GM21390 (cell line): ENCODE results near the gene PLXDC1.

Source experiments
- ATAC-seq: cut with Tn5 transposase; IDR thresholded peaks from one replicate; pipeline ENCODE4 v1.9.1; 2021; ENCODE audit not compliant: unreplicated experiment

PLXDC1 gene

DNA sequence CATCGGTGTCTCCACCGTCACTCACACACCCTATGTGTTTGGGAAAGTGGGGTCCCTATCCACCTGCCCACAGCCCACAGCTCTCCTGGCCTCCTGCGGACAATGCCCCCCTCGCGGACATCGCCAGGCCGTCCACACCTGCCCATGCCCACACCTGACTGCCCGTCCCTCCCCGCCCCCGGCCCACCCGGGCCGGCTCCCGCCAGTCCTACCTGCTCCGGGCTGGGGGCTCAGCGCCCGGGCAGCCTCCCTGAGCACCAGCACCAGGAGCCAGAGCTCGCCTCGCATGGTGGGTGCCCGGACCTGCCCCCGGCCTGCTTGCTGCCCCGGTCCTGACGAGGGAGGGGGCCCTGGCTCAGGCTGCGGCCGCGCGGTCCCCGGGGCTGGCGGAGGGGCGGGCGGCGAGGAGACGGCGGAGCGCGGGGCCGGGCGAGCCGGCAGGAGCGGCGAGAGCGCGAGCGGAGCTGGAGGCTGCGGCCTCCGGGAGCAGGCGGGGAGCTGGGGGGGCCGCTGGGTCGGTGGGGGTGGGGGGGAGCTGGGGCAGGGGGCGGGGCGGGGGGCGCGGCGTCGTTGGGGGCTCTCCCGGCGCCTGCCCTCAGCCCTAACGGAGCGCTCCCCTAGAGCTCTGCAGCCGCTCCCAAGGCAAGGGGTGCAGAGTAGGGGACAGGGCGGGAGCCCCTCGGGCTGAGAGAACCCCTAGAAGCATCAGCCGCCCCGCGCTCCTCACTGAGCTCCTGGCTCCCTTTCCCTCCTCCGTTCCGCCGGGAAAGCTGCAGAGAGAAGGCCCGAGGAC lies at the start of gene PLXDC1:
Gene PLXDC1 (minus strand): TSS at position 488 of the 793 bp plus-strand sequence. CDS start 200 bp downstream, at position 288.
- no peak for ATAC-seq

GRCh38 chr17:39200957-39201510 lies 49.6 kb upstream of the PLXDC1 start:
- ATAC-seq: no peak

- peak; percentile 46 for ATAC-seq
Observed at GRCh38 chr17:39200070-39200879, 48.8 kb upstream of the PLXDC1 start, which contains the start of gene RPL19. Gene RPL19, plus strand, starts transcription at chr17:39200283. Its CDS starts 62 bp downstream, at chr17:39200345.

DNA sequence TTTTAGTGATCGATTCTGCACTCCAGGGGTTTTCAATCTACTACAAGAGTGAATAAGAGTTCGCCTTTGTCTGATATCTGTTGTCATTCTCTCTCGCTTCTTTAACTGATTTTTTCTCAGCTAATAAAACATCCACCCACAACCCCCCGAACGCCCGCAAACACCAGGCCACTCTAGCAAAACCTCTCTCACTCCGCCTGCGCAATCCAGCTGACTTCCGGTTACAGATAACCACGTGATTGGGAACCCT lies 48.3 kb upstream of the PLXDC1 start:
- peak; percentile 53 for ATAC-seq

DNA sequence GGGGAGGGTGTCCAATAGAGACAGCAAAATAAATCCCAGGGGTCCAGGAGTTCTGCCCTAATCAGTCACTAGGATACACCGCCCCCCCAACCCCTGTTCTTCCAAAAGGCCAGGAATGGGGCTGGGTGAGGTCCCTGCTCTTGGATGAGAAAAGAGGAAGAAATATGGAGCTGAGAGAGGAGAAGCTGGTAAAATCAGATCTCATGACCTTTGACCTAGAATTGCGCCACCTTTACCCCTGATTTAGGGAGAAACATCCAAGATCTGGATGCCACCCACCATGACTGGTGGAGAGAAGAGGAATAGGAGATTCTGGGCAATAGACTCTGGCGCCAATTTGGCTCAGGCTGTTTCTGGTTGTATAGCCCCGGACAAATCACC lies 46.7 kb upstream of the PLXDC1 start:
- no peak for ATAC-seq

- ATAC-seq: no peak
Observed at GRCh38 chr17:39197380-39198185, 46.1 kb upstream of the PLXDC1 start, which contains the start of gene CACNB1. Gene CACNB1, minus strand, starts transcription at chr17:39197669. Its CDS starts 174 bp downstream, at chr17:39197495.

DNA sequence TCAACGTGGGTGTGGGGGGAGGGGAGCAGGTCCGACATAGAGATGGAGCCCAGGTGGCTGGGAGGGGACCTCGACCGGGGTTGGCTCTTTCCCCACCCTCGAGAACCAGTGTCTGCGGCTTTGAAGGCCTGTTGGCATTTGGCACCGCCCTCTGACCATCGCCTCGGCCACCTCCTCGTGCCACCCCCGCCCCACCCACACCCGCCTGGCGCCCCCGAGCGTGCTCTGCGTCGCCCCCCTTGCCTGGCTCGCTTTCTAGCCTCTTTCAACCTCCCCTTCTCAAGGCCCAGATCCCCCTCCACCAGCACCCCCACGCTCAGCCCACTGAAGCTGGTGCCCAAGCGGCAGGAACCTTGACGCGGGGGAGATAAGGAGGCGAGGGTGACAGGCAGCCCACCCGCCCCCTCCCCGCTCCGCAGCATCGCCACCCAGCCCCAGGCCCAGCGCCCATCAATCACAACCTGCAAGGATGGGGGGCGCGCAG lies 45.4 kb upstream of the PLXDC1 start:
- ATAC-seq: no peak

DNA sequence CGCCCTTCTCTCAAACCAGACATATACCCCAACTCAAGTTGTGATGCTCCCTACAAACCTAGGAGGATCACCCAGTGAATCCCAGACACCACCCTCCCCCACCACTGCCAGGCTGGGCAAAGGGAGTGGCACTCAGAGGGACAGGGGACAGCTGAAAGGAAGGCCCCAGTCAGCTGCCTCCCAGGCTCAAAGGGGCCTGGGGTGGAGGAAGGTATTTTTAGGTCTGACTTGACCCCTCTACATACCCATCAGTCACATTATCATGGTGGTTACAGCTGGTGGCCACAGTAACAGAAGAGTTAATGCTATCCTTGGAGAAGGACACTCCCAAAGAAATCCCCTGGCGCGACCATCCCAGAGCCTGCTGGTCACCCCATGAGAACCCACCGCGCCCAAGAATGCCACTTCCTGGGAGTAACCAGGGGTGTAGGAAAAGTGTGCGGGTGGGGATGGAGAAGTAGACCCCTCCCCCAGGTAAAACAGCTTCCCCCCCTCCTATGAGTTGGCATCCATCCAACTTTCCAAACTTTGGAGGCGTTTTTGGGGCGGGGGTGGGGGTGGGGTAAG lies 44.9 kb upstream of the PLXDC1 start:
- no peak for ATAC-seq

- no peak for ATAC-seq
Observed at GRCh38 chr17:39195568-39196160, 44.2 kb upstream of the PLXDC1 start.

DNA sequence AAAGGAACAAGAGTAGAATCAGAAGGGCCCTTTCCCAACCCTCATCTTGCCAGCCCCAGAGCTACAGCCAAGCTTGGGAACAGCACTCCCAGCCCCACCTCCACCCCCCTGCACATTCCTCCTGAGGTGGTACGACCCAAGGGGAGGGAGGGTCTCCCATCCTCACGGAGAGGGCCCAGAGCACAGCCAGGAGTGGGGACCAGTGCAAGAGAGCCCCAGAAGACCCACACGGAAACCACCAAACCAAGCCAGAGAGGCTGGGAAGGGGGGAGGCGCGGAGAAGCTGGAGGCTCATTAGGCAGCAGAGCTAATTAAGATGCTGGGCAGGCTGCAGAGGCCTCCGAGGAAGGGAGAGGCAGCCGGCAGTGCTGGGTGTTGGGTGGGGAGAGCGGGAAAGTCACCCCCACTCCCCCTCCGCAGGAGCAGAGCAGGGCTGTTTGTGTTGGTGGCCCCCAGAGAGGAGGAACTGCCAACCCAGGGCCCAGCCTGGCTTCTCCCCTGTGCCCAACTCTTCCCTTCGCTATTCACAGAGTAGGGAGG lies 43.6 kb upstream of the PLXDC1 start:
- ATAC-seq: no peak

DNA sequence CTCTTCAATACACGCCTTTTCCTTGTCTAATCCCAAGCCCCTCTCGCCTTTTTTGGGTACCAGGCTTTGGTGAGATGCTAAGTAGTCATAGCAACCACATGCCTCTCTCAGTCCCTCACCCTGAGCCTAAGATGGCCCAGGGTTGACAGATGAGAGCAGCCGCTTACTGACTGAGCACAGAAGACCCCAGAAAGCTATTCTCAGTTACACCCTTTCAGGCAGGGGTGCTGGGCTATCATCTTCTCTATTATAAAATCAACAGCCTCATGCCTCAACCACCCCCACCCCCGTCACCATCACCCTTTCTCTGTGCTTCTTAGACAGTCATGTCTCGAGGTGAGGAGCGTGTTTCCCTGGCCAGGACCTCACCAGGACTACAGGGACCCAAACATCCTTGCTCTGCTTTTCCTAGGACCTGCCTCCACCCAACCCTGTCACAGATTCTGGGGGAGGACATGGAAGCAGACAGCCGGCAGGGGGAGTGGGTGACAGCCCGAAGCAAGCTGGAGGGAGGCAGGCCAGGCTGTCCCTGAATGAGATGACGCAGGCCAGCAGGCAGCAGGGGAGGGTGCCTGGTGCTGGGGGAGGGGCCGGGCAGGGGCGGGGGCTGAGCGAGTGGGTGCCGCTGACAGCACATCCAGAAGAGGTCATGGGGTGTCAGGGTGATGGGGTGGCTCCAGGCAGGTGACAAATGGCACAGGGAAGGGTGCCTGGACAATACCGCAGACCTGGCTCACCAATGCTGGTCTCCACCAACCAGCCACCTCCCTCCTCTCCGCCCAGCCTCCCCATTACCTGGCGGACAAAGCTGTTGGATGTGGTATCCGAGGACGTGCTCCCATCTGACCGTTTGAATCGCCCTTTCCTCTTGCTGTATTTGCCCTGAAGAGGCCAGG lies 42.9 kb upstream of the PLXDC1 start:
- ATAC-seq: no peak

GRCh38 chr17:39193346-39193745 lies 41.9 kb upstream of the PLXDC1 start:
- no peak for ATAC-seq

- no peak for ATAC-seq
Observed at GRCh38 chr17:39192901-39193300, 41.5 kb upstream of the PLXDC1 start.

DNA sequence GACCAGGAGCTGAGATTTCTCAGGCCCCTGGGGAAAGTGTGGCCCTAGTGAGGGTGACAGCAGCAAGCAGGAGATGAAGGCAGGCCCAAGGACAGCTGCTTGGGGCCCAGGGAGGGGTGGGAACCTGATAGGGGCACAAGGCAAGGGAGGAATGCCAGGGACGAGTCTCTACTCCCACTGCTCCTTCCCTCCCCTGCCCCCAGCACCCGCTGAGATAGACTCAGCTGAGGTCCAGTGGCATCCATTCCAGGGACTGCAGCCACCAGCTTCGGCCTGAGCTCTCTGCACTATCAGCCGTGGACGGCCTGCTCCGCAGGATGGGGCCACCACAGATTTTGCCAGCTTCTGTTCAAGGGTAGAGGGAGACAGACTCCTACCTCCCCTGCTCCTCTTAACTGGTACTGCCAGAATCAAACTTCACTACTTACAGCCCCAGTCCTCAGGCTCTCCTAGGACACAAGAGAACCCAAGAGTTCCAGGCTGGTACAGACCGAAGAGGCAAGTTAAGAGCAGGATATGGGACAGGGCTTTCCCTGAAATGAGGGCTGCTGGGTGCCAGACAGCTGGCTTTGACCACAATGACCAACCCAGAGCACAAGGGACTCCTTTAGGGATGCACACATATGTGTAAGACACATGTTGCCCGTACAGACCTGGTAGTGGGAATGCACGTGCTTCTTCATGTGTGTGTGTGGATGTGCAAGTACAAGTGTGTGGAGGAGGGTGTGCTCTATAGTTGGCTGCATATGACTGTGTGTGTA lies 40.5 kb upstream of the PLXDC1 start:
- ATAC-seq: no peak

GRCh38 chr17:39187152-39187830 lies 35.9 kb upstream of the PLXDC1 start:
- ATAC-seq: no peak

DNA sequence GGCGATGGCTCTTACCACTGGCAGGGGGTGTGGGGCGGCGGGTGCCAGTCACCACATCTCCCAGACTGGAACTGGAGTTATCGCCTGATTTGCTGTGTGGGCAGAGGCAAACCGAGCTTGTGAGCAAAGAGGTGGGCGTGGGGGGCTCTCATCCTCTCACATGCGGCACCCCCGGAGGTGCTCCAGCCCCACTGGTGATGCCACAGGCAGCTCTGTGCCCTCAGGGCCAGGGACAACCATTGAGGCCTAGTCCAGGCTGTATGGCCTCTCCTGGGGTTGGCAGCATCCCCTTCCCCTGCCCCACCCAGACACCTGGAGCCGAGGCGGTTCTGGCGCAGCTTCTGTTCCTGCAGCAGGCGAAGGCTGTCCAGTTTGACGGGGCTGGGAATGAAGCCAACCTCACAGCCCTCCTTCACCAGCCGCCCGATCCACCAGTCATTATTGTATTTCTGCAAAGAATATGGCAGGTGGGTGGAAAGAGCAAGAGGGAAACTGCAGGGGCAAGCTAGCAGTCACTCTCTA lies 35.1 kb upstream of the PLXDC1 start:
- ATAC-seq: no peak

GRCh38 chr17:39183720-39184119 lies 32.3 kb upstream of the PLXDC1 start:
- ATAC-seq: no peak
